HG03575 (cell line): ENCODE measurements around the gene STXBP3.

ENCODE experiments used
- ATAC-seq: cut with Tn5 transposase; IDR thresholded peaks from one replicate; pipeline ENCODE4 v1.9.1; 2021; ENCODE audit not compliant: unreplicated experiment, insufficient number of reproducible peaks, low FRiP score; ENCODE audit errors: extremely low read depth

The STXBP3 gene

GRCh38 chr1:108858230-108858950 lies 111.9 kb downstream of the STXBP3 start:
- ATAC-seq, result no peak
